CD1c-positive myeloid dendritic cell (primary cell): ENCODE results near the gene CCDC12.

Experiments used
- DNase-seq: peaks from one replicate; pipeline ENCODE4 v3.0.0-alpha.2; 2016; ENCODE audit errors: extremely low spot score

CCDC12 gene

GRCh38 chr3:46893146-46893748 is 83.3 kb downstream of the CCDC12 start:
- DNase-seq = no peak

GRCh38 chr3:46892285-46893145 is 84.0 kb downstream of the CCDC12 start:
- DNase-seq = peak; percentile 77

- DNase-seq = no peak
These were observed 85.4 kb downstream of the CCDC12 start for GRCh38 chr3:46891132-46891531.

DNA sequence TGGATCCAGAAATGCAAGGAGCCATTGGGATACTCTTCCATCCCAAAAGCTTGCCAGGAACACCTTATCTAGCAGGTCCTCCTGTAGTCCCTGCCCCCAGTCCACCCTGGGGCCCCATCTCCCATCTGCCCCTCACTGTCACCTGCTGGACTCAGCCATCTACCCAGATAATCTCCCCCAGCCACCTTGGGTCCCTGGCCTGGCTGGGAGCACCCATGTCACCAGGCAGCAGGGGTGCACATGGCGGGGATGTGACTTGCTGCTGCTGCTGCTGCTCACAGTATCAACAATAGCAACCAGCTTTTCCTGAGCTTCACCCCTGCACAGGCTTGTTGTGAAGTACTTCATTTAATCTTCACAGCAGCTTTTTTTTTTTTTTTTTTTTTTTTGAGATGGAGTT is 86.4 kb downstream of the CCDC12 start:
- no peak for DNase-seq

- no peak for DNase-seq
These were observed 87.0 kb downstream of the CCDC12 start for GRCh38 chr3:46889381-46890110.

DNA sequence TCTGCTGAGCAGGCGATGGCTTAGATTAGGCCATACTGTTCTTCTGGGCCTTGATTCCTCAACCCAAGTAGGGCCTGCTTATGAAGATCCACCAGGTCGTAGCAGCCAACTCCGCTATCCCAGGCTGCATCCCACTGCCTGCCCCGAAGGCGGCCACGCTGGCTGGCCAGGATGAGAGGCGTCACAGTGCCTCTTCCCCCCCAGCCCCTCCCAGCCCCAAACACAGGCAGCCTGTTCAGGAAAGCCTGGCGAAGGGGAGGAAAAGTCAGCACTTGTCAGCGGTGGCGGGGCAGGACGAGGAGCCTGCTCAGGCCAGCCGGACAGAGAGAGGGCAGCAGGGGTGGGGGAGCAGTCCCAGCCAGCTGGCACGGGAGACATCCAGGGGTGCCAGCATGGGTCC is 87.8 kb downstream of the CCDC12 start:
- no peak for DNase-seq

GRCh38 chr3:46887980-46888494 is 88.5 kb downstream of the CCDC12 start:
- no peak for DNase-seq

GRCh38 chr3:46885612-46886011 is 90.9 kb downstream of the CCDC12 start:
- no peak for DNase-seq

- no peak for DNase-seq
These were observed 91.6 kb downstream of the CCDC12 start for GRCh38 chr3:46884929-46885328.

GRCh38 chr3:46884427-46884826 is 92.1 kb downstream of the CCDC12 start:
- DNase-seq = no peak

GRCh38 chr3:46883830-46884185 is 92.7 kb downstream of the CCDC12 start:
- DNase-seq = no peak

DNA sequence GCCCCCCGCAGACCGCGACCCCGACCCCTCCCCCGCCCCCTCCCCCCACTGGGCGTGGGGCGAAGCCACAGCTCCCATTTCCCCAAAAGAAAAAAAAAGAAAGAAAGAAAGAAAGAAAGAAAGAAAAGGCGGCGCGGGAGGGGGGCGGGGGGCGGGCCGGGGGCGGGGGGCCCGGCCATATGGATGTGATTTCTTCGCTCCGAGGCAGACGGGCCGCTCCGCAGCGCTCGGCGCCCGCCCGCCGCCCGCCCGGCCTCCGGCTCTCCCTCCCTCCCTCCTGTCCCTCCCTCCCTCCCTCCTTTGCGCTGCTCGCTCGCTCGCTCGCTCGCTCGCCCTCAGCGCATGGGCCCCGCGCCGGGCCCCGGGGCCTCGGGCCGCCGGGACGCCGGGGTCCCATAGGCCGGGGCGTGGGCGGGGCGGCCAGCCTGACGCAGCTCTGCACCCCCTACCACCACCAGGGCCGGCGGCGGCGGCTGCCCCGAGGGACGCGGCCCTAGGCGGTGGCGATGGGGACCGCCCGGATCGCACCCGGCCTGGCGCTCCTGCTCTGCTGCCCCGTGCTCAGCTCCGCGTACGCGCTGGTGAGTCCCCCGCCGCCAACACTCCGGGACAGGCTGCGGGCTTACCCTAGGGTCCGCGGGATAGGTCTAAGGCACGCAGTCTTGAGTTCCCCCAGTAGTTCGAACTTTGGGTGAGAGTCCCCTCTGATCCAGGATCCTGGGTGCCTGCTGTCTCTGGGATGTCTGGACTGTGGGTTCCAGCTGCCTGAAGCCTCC is 93.3 kb downstream of the CCDC12 start:
- no peak for DNase-seq

GRCh38 chr3:46882377-46883053 is 94.0 kb downstream of the CCDC12 start:
- peak; percentile 25 for DNase-seq

- no peak for DNase-seq
These were observed 94.8 kb downstream of the CCDC12 start for GRCh38 chr3:46881596-46882376.

GRCh38 chr3:46880884-46881595 is 95.5 kb downstream of the CCDC12 start:
- no peak for DNase-seq

GRCh38 chr3:46878781-46879436 is 97.6 kb downstream of the CCDC12 start:
- DNase-seq = no peak

GRCh38 chr3:46877406-46878125 is 99.0 kb downstream of the CCDC12 start, which contains the start of gene PTH1R:
Gene PTH1R (plus strand): TSS chr3:46877721. CDS start chr3:46883560, 5,839 bp downstream.
- DNase-seq = no peak
